Endothelial cell of umbilical vein (primary cell): ENCODE measurements around the gene DESI1. TPM values are rescaled to one million over a fixed set of nuclear protein-coding genes. Genes with fewer than 3 reads are reported as not detected.

Experiments
- BruUV-seq: library from RNA; stranded (reverse); fragments of 400-500 nt; replicated peaks from 2 replicates; lab custom pipeline; 2021; lab: Mats Ljungman, UMichigan
- CTCF ChIA-PET: fragments of 300-600, 350-600 bp; sonication (Branson Sonifier 250); formaldehyde crosslinking; loops from one replicate; lab custom pipeline; 2021; ENCODE audit warnings: antibody characterized with exemption, inconsistent platforms; lab: Charles Lee
- POLR2A ChIA-PET: fragments of 300-600, 350-600 bp; sonication (Branson Sonifier 250); formaldehyde crosslinking; loops from one replicate; lab custom pipeline; 2021; ENCODE audit warnings: antibody characterized with exemption, inconsistent platforms; lab: Charles Lee
- DNase-seq: peaks from one replicate; pipeline ENCODE4 v3.0.0-alpha.2; 2011; ENCODE audit warnings: low read depth, low spot score
- FAIRE-seq: peaks from 2 replicates; lab custom pipeline; 2011; peaks lifted over from hg19 to GRCh38; lab: Jason Lieb, UNC
- H2AFZ ChIP-seq: 2 replicates; pipeline ENCODE4 v1.6.0; 2012; ENCODE audit warnings: low read depth, low read length, control low read depth, inconsistent platforms
- H3K27ac ChIP-seq: 2 replicates; pipeline ENCODE4 v1.5.1; 2011; ENCODE audit warnings: low read depth, mild to moderate bottlenecking, control low read depth, low read length, moderate library complexity; ENCODE audit not compliant: insufficient read depth
- H3K27me3 ChIP-seq, 2 experiments: 2 replicates each; pipeline versions ENCODE4 v1.6.0 to v1.6.1; 2011; ENCODE audit warnings: low read length in 2 of 2, mixed read lengths in 1 of 2; ENCODE audit not compliant: control insufficient read depth in 2 of 2, insufficient read depth in 2 of 2
- H3K36me3 ChIP-seq, 2 experiments: 2 replicates in 1 of 2; 3 replicates in 1 of 2; pipeline ENCODE4 v1.5.1; 2011; ENCODE audit warnings: low read length in 2 of 2, mild to moderate bottlenecking in 1 of 2, moderate library complexity in 1 of 2; ENCODE audit not compliant: control insufficient read depth in 2 of 2, insufficient read depth in 2 of 2; ENCODE audit errors: extremely low read depth in 1 of 2
- H3K4me1 ChIP-seq: 3 replicates; pipeline ENCODE4 v1.5.1; 2011; ENCODE audit warnings: mild to moderate bottlenecking, low read length; ENCODE audit not compliant: control insufficient read depth, insufficient read depth; ENCODE audit errors: extremely low read depth
- H3K4me2 ChIP-seq: 2 replicates; pipeline ENCODE4 v1.6.1; 2011; ENCODE audit warnings: low read length, control low read depth, mixed read lengths; ENCODE audit not compliant: insufficient read depth
- H3K4me3 ChIP-seq, 3 experiments: fragments of 200-600 bp in 1 of 3; sonication (generic), shearing (Covaris generic) in 1 of 3; replicated peaks in 1 of 3; 2 replicates each; pipeline ENCODE4 v1.5.1; 2011 to 2016; ENCODE audit warnings: control low read depth in 3 of 3, low read length in 3 of 3, mild to moderate bottlenecking in 2 of 3, inconsistent platforms in 1 of 3, low read depth in 1 of 3, moderate library complexity in 1 of 3; ENCODE audit not compliant: insufficient read depth in 1 of 3
- H3K79me2 ChIP-seq: 2 replicates; pipeline ENCODE4 v1.6.0; 2012; ENCODE audit warnings: low read length, inconsistent platforms; ENCODE audit not compliant: control insufficient read depth, insufficient read depth
- H3K9ac ChIP-seq: replicated peaks from 2 replicates; pipeline ENCODE3; 2011; ENCODE audit warnings: low read length, control low read depth; ENCODE audit not compliant: insufficient read depth; ENCODE audit errors: extremely low read depth
- H3K9me1 ChIP-seq: replicated peaks from 3 replicates; pipeline ENCODE4 v1.6.0; 2011; ENCODE audit warnings: mild to moderate bottlenecking, low read length; ENCODE audit not compliant: control insufficient read depth, insufficient read depth; ENCODE audit errors: extremely low read depth
- H3K9me3 ChIP-seq: replicated peaks from 2 replicates; pipeline ENCODE4 v1.5.1; 2012; ENCODE audit warnings: low read length, inconsistent platforms; ENCODE audit not compliant: control insufficient read depth, insufficient read depth
- H4K20me1 ChIP-seq: replicated peaks from 2 replicates; pipeline ENCODE3; 2011; ENCODE audit warnings: mild to moderate bottlenecking, low read length; ENCODE audit not compliant: control insufficient read depth, insufficient read depth; ENCODE audit errors: extremely low read depth
- EZH2 ChIP-seq: IDR thresholded peaks from 2 replicates; pipeline ENCODE4 v1.6.1; 2012; ENCODE audit warnings: borderline replicate concordance, low read depth, mild to moderate bottlenecking, moderate library complexity, low read length, inconsistent platforms; ENCODE audit not compliant: severe bottlenecking
- FOS ChIP-seq: IDR thresholded peaks from 2 replicates; pipeline ENCODE4 v1.6.1; 2011; ENCODE audit warnings: mild to moderate bottlenecking, low read length, moderate library complexity, borderline replicate concordance; ENCODE audit not compliant: insufficient read depth
- GATA2 ChIP-seq: IDR thresholded peaks from 2 replicates; pipeline ENCODE4 v1.7.0; 2011; ENCODE audit warnings: low read depth, mild to moderate bottlenecking, moderate library complexity, mixed read lengths, low read length; ENCODE audit not compliant: insufficient read length, insufficient read depth
- JUN ChIP-seq: IDR thresholded peaks from 2 replicates; pipeline ENCODE4 v1.6.1; 2011; ENCODE audit warnings: borderline replicate concordance, low read depth; ENCODE audit not compliant: insufficient read length, insufficient read depth
- MYC ChIP-seq: IDR thresholded peaks from one replicate; pipeline ENCODE4 v1.6.1; 2011; ENCODE audit warnings: mild to moderate bottlenecking, low read depth, low read length
- POLR2A ChIP-seq: IDR thresholded peaks from 2 replicates; pipeline ENCODE4 v1.6.1; 2012; ENCODE audit warnings: low read depth, mild to moderate bottlenecking, control low read depth, low read length
- POLR2AphosphoS5 ChIP-seq: IDR thresholded peaks from 2 replicates; pipeline ENCODE4 v1.6.1; 2012; ENCODE audit warnings: low read depth, mild to moderate bottlenecking, control low read depth, low read length, moderate library complexity; ENCODE audit not compliant: insufficient read depth
- dilution Hi-C: fragments of 300-500 bp; cut with MboI; formaldehyde crosslinking; loops from one replicate; pipeline ENCODE4 v1.15.0; 2019; ENCODE audit warnings: low sequenced_read_pairs; ENCODE audit not compliant: extremely low pct_ligation_motif_present
- intact Hi-C: fragments of 100-400 bp; cut with micrococcal nuclease; formaldehyde crosslinking; loops from one replicate; pipeline ENCODE4 v1.10.0; 2022
- polyA plus RNA-seq, 4 experiments: library from polyadenylated mRNA; depleted of rRNA in 3 of 4; stranded (reverse) in 3 of 4; unstranded in 1 of 4; fragments of >200 nt; gene quantifications; 2 replicates each; pipeline versions ENCODE4 v1.2.1 to v1.2.3, GENCODE V29; 2011 to 2012; ENCODE audit warnings: missing spikeins in 1 of 4
- total RNA-seq: library from RNA; stranded (reverse); gene quantifications from 2 replicates; pipeline ENCODE4 v1.2.3, GENCODE V29; 2021
- TF ChIP-seq, protein P1 (sequence below): IDR thresholded peaks from 2 replicates; pipeline ENCODE4 v1.6.1; 2011; ENCODE audit not compliant: insufficient read depth, insufficient read length
- TF ChIP-seq, protein P2 (sequence below), 2 donors: IDR thresholded peaks; 1 replicate in 1 of 2; 2 replicates in 1 of 2; pipeline ENCODE4 v1.5.1; 2011; ENCODE audit warnings: low read length in 2 of 2, mild to moderate bottlenecking in 2 of 2, moderate library complexity in 2 of 2, control low read depth in 1 of 2, inconsistent platforms in 1 of 2, low read depth in 1 of 2; ENCODE audit not compliant: insufficient read depth in 1 of 2; ENCODE audit errors: extremely low read depth in 1 of 2

Gene DESI1
- total and polyA plus RNA-seq, 2 donors (not counting 3 experiments of a cell fraction or from before 2014, with no cell fraction given): 36.8 to 59.1 TPM

DNA sequence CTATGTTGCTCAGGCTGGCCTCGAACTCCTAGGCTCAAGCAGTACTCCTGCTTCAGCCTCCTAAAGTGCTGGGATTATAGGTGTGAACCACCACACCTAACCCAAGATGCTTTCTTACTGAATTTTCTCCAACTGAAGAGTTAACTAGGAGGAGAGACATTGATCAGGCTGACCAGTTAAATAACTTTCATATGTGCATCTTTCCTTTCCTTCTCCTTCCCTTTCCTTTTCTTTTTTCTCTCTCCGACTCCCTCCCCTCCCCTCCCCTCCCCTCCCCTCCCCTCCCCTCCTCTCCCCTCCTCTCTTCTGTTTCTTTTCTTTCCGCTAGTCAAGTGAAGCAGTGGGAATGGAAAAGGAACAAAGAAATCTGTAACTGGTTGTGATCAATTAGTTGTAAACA is 26.9 kb upstream of the DESI1 start:
- DNase-seq (no peak), FAIRE-seq (no peak)
- Histone ChIP-seq H3K4me1 (peaks cover 7% of the 10 kb centered on the region), H3K9me3 (no peaks in the 10 kb centered on the region), H3K36me3 (peaks cover 10 to 28% of the 10 kb centered on the region in 2 experiments), H3K27me3 (no peaks in the 10 kb centered on the region), H4K20me1 (no peaks in the 10 kb centered on the region), H3K4me2 (no peak overlapping the region), H3K9me1 (no peaks in the 10 kb centered on the region), H3K27ac (no peak overlapping the region), H3K4me3 (no peak overlapping the region), H3K79me2 (peaks cover 22% of the 10 kb centered on the region), H3K9ac (no peak overlapping the region), H2AFZ (no peak overlapping the region)
- ChIA-PET POLR2A (no interaction called here), CTCF (no interaction called here)
- TF ChIP-seq, protein P1, sequence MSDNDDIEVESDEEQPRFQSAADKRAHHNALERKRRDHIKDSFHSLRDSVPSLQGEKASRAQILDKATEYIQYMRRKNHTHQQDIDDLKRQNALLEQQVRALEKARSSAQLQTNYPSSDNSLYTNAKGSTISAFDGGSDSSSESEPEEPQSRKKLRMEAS: no peak
- TF ChIP-seq GATA2 (no peak), EZH2 (no peak), JUN (no peak), POLR2AphosphoS5 (no peak), MYC (no peak), POLR2A (no peak), FOS (no peak)
- TF ChIP-seq, protein P2, sequence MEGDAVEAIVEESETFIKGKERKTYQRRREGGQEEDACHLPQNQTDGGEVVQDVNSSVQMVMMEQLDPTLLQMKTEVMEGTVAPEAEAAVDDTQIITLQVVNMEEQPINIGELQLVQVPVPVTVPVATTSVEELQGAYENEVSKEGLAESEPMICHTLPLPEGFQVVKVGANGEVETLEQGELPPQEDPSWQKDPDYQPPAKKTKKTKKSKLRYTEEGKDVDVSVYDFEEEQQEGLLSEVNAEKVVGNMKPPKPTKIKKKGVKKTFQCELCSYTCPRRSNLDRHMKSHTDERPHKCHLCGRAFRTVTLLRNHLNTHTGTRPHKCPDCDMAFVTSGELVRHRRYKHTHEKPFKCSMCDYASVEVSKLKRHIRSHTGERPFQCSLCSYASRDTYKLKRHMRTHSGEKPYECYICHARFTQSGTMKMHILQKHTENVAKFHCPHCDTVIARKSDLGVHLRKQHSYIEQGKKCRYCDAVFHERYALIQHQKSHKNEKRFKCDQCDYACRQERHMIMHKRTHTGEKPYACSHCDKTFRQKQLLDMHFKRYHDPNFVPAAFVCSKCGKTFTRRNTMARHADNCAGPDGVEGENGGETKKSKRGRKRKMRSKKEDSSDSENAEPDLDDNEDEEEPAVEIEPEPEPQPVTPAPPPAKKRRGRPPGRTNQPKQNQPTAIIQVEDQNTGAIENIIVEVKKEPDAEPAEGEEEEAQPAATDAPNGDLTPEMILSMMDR (IDR thresholded peaks at IDR 0.05; ENCODE audit: extremely low read depth in 1 of 2, insufficient read depth in 1 of 2, low read depth in 1 of 2, low read length in 2 of 2): no peak
- intact Hi-C loops: no loop called here
- no TSS peak for BruUV-seq
- dilution Hi-C loops: no loop called here
